Right lobe of liver (tissue), 4 donors: ENCODE measurements around the gene TFIP11.

Experiments
- CTCF ChIP-seq, 4 donors: fragments of 200-600 bp in 3 of 4; fragments of 450-650 bp in 1 of 4; IDR thresholded peaks; one replicate each; pipeline versions ENCODE4 v1.5.1 to v1.8.0; 2016 to 2022; ENCODE audit warnings: antibody characterized with exemption in 4 of 4, mild to moderate bottlenecking in 2 of 4
- POLR2A ChIP-seq: fragments of 450-650 bp; IDR thresholded peaks from one replicate; pipeline ENCODE4 v1.6.1; 2017; ENCODE audit warnings: antibody characterized with exemption, mild to moderate bottlenecking
- donor health status: DM: no; HTN: no; CAD: no.
- donor health status: DM: no; HTN: no; CAD: no.
- donor health status: DM: no; HTN: yes; CAD: no.

- no peak for TF ChIP-seq CTCF (IDR thresholded peaks at IDR 0.05)
- no peak for TF ChIP-seq POLR2A
Measured at GRCh38 chr22:26552466-26552865, 40.2 kb upstream of the TFIP11 start.
